ENCODE results near the gene HS3ST5.
A peak's percentile ranks its signal among the peaks of the same experiment; 100 is the strongest.

The HS3ST5 gene

DNA sequence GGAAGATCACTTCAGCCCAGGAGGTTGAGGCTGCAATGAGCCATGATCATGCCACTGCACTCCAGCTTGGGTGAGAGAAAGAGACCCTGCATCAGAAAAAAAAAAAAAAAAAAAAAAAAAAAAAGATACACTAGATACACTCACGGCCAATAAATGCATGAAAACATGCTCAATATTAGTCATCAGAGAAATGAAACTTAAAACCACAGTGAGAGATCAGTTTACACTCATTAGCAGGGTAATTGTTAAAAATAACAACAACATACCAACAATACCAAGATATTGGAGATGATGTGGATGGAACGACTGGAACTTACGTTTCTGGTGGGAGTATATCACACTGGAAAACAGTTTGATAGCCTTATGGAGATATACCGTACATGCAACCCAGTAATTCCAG is 29.9 kb downstream of the HS3ST5 start:
- no peak overlapping the region for H3K4me3 ChIP-seq (ENCODE audit: low read length)
- DNase-seq (ENCODE audit: low read depth) = no peak
- TF ChIP-seq, protein P1, sequence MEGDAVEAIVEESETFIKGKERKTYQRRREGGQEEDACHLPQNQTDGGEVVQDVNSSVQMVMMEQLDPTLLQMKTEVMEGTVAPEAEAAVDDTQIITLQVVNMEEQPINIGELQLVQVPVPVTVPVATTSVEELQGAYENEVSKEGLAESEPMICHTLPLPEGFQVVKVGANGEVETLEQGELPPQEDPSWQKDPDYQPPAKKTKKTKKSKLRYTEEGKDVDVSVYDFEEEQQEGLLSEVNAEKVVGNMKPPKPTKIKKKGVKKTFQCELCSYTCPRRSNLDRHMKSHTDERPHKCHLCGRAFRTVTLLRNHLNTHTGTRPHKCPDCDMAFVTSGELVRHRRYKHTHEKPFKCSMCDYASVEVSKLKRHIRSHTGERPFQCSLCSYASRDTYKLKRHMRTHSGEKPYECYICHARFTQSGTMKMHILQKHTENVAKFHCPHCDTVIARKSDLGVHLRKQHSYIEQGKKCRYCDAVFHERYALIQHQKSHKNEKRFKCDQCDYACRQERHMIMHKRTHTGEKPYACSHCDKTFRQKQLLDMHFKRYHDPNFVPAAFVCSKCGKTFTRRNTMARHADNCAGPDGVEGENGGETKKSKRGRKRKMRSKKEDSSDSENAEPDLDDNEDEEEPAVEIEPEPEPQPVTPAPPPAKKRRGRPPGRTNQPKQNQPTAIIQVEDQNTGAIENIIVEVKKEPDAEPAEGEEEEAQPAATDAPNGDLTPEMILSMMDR (conservative IDR thresholded peaks at IDR 0.05; ENCODE audit: low read length) = no peak

DNA sequence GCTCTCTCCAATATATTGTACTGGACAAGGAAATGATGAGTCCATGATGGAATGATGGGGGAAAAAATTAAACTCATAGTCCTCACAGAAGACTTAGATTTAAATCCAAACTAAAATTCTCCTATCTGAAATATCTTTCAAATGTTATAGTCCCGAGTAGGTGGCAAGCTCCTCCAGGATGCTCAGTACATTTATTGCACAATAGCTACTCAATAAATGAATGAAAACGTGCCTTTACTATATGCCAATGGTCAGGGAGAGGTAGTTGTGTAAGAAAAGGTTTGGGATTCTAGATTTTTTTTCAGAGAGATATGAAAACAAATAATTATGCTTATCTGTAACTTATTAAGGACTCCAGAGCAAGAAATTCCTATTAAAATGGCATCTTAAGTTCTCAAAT is 32.8 kb downstream of the HS3ST5 start:
- TF ChIP-seq, protein P1 (conservative IDR thresholded peaks at IDR 0.05; ENCODE audit: low read length) = no peak
- DNase-seq (ENCODE audit: low read depth) = no peak

DNA sequence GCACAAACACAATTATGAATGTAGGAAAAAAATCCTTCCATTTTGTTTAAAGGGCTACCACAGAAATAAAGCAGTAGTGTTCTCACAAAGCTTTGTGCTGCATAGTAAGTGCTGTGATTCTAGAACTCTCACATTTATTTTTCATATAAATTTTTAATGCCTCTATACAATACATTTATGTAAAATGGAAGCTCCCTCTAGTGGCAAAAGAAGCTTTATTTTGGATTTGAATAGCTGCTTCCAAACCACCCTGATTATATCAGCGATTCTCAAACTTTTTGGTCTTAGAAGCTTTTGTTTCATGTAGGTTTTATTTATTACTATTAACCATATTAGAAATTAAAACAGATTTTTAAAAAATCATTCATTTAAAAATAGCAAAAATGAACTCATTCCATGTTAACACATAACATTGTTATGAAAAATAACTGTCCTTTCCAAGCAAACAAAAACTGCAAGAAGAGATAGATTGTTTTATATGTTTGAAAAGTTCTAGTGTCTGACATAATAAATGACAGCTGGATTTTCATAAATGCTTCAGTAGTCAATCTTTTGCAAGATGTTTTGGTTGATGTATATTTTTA is 38.4 kb downstream of the HS3ST5 start:
- DNase-seq (ENCODE audit: low read depth) = peak; percentile 26
- H3K4me3 ChIP-seq (ENCODE audit: low read length) = no peak overlapping the region
- TF ChIP-seq, protein P1 (conservative IDR thresholded peaks at IDR 0.05; ENCODE audit: low read length) = peak; percentile 60

More for the DNA sequence above, 32.8 kb downstream of the HS3ST5 start:
- H3K4me3 ChIP-seq (ENCODE audit: low read length) = no peak overlapping the region

DNA sequence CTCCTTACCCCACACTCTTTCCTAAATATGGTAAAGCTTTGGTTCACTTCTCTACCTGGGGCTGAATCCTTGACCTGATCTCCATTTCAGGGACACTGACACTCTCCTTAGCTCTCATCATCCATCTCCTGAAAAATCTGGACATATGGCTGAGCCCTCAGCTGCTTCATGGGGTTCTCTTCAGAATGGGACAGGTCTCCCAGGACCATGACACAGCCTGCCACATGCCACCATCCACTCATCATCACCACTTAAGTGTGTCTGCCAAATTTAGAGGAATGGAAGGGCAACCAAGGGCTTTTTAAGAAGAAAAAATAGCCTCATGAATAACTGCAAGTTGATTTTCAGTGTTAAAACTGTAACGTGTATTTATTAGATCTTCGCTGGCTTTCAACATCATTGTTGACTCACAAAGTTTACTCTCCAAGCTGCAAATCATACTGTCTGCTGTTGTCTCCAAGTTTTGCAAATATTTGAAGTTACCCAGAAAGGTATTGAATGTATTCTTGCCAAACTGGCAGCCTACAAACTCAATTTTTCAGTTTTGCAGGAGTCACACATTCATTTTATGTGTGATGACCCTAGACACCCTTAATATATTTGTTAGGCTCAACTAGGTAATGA is 41.1 kb downstream of the HS3ST5 start:
- no peak overlapping the region for H3K4me3 ChIP-seq (ENCODE audit: low read length)
- TF ChIP-seq, protein P1 (conservative IDR thresholded peaks at IDR 0.05; ENCODE audit: low read length) = no peak
- DNase-seq (ENCODE audit: low read depth) = no peak

DNA sequence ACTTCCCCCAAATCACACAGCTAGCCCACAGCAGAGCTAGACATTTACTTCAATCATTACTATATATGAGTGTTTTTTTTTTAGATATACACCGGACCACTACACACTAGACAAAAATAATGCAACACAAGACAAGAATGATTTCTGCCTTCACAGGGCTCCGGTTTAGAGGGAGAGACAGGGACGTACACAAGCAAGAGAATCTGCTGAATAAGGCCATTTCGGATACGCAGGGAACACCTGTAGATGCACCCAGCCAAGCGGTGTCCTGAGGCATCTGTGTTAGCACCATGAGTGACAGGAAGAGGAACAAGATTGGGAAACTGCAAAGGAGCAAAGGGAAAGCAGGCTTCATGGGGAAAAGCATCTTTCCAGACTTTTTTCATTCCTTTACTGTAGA is 45.7 kb downstream of the HS3ST5 start:
- TF ChIP-seq, protein P1 (conservative IDR thresholded peaks at IDR 0.05; ENCODE audit: low read length) = no peak
- no peak overlapping the region for H3K4me3 ChIP-seq (ENCODE audit: low read length)
- DNase-seq (ENCODE audit: low read depth) = no peak

DNA sequence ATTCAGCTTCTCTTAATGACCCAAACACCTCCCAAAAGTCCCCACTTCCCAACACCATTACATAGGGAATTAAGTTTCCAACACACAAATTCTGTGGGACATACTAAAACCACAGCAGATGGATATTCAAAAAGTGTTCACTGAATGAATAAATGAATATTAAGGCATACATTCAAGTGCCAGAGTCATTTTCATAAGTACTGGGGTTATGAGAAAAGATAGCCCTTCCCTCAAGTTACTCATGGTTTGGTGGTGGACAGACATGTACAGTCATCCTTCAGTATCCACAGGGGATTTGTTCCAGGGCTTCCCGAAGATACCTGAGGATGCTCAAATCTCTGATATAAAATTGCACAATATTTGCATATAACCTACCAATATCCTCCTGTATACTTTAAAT is 50.4 kb downstream of the HS3ST5 start:
- DNase-seq (ENCODE audit: low read depth) = no peak
- no peak overlapping the region for H3K4me3 ChIP-seq (ENCODE audit: low read length)
- TF ChIP-seq, protein P1 (conservative IDR thresholded peaks at IDR 0.05; ENCODE audit: low read length) = no peak

DNA sequence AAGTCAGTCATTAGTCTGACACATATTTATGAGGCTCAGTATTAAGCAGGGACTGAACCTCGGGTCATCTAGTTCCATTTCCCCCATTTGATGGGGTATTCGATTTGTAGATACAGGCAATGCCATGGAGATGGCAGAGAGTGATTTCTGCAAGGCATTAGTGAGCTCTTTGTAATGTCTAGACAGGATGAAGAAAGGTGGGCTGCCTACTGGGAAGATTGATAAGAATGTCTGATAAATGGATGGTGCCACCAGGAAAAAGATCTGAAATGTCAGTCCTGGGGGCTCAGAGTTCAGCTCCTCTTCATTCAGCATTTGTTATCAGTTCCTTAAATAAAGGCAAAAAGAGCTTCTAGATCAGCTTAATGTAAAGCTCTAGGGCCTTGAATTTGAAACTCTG is 51.4 kb downstream of the HS3ST5 start:
- no peak for DNase-seq (ENCODE audit: low read depth)
- TF ChIP-seq, protein P1 (conservative IDR thresholded peaks at IDR 0.05; ENCODE audit: low read length) = no peak

More for the DNA sequence above, 51.4 kb downstream of the HS3ST5 start:
- no peak overlapping the region for H3K4me3 ChIP-seq (ENCODE audit: low read length)
